ENCODE results near the gene MACROD2. TPM values are rescaled to one million over a fixed set of nuclear protein-coding genes. Genes with fewer than 3 reads are reported as not detected.

Gene MACROD2
- total and polyA plus RNA-seq, 8 donors, result 0.78 to 31.3 (median 10.9) TPM; not detected in 1

GRCh38 chr20:14051454-14051853 is 56.1 kb downstream of the MACROD2 start:
- Histone ChIP-seq H3K27me3 (no peaks in the 10 kb centered on the region), H3K27ac (no peak overlapping the region), H3K9me3 (no peaks in the 10 kb centered on the region), H3K4me1 (peaks cover 0 to 11% (median 5%) of the 10 kb centered on the region in 4 donors), H3K36me3 (no peaks in the 10 kb centered on the region), H3K4me3 (no peak overlapping the region)
- 74 to 87% (median 83%) methylated on average over 1 of the region's 1 CpG for WGBS, 5 donors
- intact Hi-C loops (cut with DNase I; ENCODE audit: low total_unique reads), result no loop called here
- TF ChIP-seq POLR2A (IDR thresholded peaks at IDR 0.05) (no peak), POLR2AphosphoS5 (IDR thresholded peaks at IDR 0.05) (no peak), EP300 (IDR thresholded peaks at IDR 0.05) (no peak)
- TF ChIP-seq, protein P1, sequence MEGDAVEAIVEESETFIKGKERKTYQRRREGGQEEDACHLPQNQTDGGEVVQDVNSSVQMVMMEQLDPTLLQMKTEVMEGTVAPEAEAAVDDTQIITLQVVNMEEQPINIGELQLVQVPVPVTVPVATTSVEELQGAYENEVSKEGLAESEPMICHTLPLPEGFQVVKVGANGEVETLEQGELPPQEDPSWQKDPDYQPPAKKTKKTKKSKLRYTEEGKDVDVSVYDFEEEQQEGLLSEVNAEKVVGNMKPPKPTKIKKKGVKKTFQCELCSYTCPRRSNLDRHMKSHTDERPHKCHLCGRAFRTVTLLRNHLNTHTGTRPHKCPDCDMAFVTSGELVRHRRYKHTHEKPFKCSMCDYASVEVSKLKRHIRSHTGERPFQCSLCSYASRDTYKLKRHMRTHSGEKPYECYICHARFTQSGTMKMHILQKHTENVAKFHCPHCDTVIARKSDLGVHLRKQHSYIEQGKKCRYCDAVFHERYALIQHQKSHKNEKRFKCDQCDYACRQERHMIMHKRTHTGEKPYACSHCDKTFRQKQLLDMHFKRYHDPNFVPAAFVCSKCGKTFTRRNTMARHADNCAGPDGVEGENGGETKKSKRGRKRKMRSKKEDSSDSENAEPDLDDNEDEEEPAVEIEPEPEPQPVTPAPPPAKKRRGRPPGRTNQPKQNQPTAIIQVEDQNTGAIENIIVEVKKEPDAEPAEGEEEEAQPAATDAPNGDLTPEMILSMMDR (IDR thresholded peaks at IDR 0.05), result no peak
- DNase-seq, result no peak

GRCh38 chr20:14055127-14055742 is 59.9 kb downstream of the MACROD2 start:
- Histone ChIP-seq H3K4me1 (peaks cover 0 to 11% (median 5%) of the 10 kb centered on the region in 4 donors), H3K27ac (no peak overlapping the region), H3K9me3 (no peaks in the 10 kb centered on the region), H3K4me3 (no peak overlapping the region), H3K36me3 (no peaks in the 10 kb centered on the region), H3K27me3 (no peaks in the 10 kb centered on the region)
- DNase-seq, result peak in 1 of 2 donors; percentile 89
- intact Hi-C loops (cut with DNase I; ENCODE audit: low total_unique reads), result no loop called here
- WGBS, 5 donors, result 1 to 2% (median 1%) methylated on average over 4 of the region's 4 CpGs
- TF ChIP-seq POLR2A (IDR thresholded peaks at IDR 0.05) (no peak), EP300 (IDR thresholded peaks at IDR 0.05) (no peak)
- TF ChIP-seq, protein P1 (IDR thresholded peaks at IDR 0.05), result peak in 5 of 7 experiments; percentile 21 to 54 (median 50)

DNA sequence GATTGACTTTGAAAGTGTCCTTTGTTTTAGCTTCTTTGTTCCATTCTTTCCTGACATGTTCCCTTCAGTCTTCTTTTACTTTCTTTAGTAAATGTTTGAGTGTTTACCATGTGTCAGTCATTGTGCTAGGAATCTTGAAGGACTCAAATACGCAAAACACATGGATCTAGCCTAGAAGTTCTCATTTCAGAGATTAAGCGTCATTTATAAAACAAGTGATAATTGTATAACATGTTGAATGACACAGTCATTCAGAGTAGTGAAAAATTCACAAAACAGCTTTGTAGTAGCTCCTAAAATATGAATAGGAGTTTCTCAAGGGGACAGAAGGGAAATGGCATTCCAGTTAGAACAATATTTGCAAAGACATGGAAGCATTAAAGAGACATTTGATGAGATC is 66.9 kb downstream of the MACROD2 start:
- H3K4me3 ChIP-seq, result no peak overlapping the region
- DNase-seq, result no peak
- WGBS, 5 donors, result 77 to 85% (median 83%) methylated on average over 2 of the region's 2 CpGs
- no peak for TF ChIP-seq POLR2A (IDR thresholded peaks at IDR 0.05)
- TF ChIP-seq EP300 (IDR thresholded peaks at IDR 0.05), result no peak
- TF ChIP-seq, protein P1 (IDR thresholded peaks at IDR 0.05), result no peak
- TF ChIP-seq POLR2AphosphoS5 (IDR thresholded peaks at IDR 0.05), result no peak
- intact Hi-C loops (cut with DNase I; ENCODE audit: low total_unique reads), result no loop called here
- no peaks in the 10 kb centered on the region for H3K27me3 ChIP-seq
- H3K27ac ChIP-seq, result no peak overlapping the region
- H3K36me3 ChIP-seq, result no peaks in the 10 kb centered on the region
- no peaks in the 10 kb centered on the region for H3K9me3 ChIP-seq
- no peaks in the 10 kb centered on the region for H3K4me1 ChIP-seq

DNA sequence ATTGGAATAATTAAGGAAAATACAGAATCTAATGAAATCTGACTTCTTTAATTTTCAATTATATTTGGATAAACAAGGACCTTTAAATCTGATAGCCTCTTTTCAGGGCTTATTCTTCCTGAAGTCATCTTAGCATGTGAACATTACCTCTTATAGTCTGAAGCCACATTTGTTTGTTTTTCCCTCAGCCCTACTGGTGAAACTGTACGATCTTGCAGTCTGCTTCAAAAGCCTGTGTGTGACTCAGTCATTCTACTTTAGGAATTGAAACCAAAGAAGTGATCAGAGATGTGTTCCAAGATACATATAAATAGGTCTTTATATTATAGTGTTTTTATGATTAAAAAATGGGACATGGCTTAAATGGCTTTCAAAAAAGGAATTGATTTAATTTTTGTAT is 67.5 kb downstream of the MACROD2 start:
- Histone ChIP-seq H3K4me1 (no peaks in the 10 kb centered on the region), H3K27me3 (no peaks in the 10 kb centered on the region), H3K9me3 (no peaks in the 10 kb centered on the region), H3K4me3 (no peak overlapping the region), H3K36me3 (no peaks in the 10 kb centered on the region), H3K27ac (no peak overlapping the region)
- intact Hi-C loops (cut with DNase I; ENCODE audit: low total_unique reads), result no loop called here
- peak in 1 of 2 donors; percentile 4 for DNase-seq
- WGBS, 5 donors, result 12 to 42% (median 27%) methylated on average over 1 of the region's 1 CpG
- no peak for TF ChIP-seq POLR2A (IDR thresholded peaks at IDR 0.05)
- TF ChIP-seq EP300 (IDR thresholded peaks at IDR 0.05), result no peak
- TF ChIP-seq, protein P1 (IDR thresholded peaks at IDR 0.05), result no peak
- no peak for TF ChIP-seq POLR2AphosphoS5 (IDR thresholded peaks at IDR 0.05)
